NAMALWA (cell line): ENCODE results near the gene CCDC93.
"Not testable (repeated sequence)": the region's sequence is repeated elsewhere in the genome, so short reads cannot be mapped to it uniquely, and the experiment has no call there.

ENCODE experiments used
- DNase-seq: peaks from one replicate; pipeline ENCODE4 v3.0.0-alpha.2; 2015; ENCODE audit warnings: low spot score

Gene CCDC93

DNA sequence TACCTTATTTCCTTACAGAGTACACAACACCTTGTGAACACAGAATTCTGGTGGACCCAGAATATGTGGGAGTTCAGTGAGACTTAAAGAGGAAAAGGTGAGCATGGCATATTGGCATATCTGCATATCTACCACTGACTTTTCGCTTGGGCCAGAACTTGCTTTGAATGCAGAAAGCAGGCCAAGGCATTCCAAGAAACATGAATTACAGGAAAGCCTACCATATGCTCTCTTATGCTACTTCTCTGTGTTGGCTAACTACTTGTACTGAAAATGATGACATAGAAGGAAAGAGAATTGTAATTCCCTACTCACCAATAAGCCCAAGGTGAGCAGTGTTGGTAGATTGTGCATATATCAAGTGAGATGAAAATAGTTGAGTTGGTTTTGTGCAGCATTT, 31.4 kb upstream of the CCDC93 start:
- DNase-seq = no peak

GRCh38 chr2:118044854-118045253, 31.0 kb upstream of the CCDC93 start:
- DNase-seq = no peak

- DNase-seq = no peak
Measured at GRCh38 chr2:118044103-118044716, 30.3 kb upstream of the CCDC93 start.

DNA sequence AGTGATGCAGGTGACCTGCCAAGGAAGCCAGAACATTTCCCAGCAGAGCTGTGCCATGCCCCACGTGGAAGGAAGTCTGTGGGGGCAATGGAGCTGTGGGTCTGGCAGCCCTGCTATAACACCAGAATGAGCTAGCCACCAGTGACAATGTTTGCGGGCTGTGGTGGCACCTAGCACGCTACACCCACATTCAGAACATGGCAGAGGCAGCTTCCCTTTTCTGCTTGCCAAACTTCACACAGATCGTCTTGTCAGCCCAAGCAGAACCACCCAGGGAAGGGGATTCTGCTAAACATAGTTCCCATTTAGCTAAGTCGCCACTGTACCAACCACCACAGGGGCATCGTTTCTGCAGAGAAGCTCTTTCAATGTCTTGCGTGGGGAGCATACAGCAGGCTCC, 27.0 kb upstream of the CCDC93 start:
- no peak for DNase-seq

DNA sequence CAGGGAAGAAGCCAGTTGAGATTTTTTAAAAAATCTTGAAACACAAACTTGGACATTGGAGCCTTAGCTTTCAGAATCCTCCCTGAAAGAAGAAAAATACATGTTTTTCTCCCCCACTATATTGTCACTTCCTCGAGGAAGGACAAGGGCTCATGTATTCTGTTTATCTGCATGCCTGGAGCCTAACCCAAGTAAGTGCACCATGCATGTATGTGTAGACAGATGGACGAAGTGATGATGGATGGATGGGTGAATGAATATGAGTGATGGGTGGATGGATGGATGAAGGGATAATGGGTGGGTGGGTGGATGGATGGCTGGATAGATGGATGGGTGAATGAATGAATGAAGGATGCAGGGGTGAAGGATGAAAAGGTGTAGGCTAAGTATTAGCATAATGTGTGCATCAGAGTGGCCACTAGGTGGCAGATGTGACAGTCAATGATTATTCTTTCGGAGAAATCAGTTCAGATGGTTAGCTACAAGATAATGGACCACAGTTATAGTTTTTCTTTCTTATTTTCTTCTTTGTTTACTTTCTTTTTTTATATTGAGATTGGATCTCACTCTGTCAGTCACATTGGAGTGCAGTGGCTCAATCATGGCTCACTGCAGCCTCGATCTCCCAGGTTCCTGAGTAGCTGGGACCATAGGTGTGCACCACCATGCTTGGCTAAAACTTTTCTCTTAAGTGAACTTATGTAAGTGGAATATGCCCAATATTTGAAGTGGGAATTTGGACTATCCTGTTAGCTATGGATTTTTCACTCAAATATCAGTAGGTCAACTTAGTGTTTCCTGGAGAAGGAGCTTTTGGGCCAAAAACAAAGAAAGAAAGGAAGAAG, 18.5 kb upstream of the CCDC93 start:
- DNase-seq = peak; percentile 68

- no peak for DNase-seq
Measured at GRCh38 chr2:118031566-118031965, 17.7 kb upstream of the CCDC93 start.

DNA sequence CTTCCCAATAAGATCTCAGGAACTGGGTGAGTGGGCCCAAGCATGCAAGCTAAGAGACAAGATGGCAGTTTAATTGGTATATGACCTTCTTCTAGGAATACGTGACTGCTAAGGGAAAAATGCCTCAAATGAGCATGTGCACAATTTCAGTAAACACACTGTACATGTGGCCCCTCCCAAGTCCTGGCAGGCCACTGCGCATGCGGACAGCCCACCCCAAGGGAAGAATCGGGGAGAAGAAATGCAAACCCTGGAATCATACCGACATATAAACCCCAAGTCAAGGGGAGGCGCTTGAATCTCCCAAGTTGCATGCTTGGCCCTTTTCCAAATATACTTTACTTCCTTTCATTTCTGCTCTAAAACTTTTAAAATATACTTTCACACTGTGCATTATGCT, 15.2 kb upstream of the CCDC93 start:
- no peak for DNase-seq

- no peak for DNase-seq
Measured at GRCh38 chr2:118021356-118021755, 7.5 kb upstream of the CCDC93 start.

DNA sequence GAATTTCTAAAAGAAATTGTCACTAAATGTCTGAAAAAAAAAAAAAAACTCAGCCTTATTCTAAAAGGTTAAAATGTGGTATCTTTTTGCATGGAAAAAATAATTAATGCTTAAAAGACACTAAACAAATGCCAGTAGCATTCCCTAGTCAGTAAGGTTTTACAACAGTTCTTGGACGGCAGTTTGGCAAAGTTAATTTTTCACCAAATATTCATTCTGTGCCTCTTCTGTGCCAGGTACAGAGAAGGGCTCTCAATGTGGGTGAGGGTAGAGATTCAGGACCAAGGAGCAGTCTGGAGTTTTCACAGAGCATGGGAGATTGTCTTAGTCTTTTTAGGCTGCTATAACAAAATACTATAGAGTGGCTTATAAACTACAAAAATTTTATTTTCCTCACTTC, 6.0 kb upstream of the CCDC93 start:
- no peak for DNase-seq

GRCh38 chr2:118016911-118017310, 3.0 kb upstream of the CCDC93 start:
- DNase-seq = no peak

GRCh38 chr2:118015761-118016160, 1.9 kb upstream of the CCDC93 start:
- not testable (repeated sequence) for DNase-seq

DNA sequence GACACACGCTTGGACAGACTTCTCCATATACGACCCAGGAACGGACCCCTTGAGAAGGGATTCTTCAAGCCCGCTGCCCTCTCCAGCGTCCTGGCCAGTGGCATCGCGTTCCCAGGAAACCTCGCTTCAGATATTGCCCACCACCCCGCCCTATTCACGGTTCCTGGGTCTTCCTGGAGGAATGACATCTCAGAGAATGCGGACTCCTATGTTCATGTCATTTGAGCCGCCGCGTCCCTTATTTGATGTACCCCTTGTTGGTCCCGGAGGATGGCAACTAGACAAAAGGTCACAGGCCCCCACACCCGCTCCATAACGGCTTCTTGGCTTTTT, 588 bp upstream of the CCDC93 start:
- no peak for DNase-seq

DNA sequence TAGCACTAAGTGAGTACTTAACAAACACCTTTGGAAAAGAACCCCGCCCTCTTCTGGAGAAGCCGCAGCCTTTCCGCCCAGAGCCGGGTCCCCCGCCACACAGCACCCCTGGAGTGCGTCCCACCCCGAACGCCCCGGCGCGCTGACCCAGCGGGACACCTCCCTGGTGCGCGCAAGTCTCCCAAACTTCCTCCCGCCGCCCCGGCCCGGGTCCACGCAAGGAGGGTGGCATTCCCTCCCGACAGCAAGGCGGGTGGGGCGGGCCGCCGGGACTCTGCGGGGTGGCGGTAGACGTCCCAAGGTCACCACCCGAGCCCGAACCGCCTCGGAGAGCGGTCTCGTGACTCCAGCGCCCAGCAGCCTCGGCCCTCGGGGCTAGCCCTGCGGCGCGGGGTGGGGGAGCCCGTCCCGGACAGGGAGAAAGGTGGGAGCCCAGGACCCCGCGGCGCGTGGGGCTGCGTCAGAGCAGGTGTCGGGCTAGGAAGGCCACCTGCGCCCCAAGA, 598 bp downstream of the CCDC93 start:
- peak; percentile 39 for DNase-seq

GRCh38 chr2:118012778-118013177, 1.1 kb downstream of the CCDC93 start:
- DNase-seq = no peak

GRCh38 chr2:118010473-118010872, 3.4 kb downstream of the CCDC93 start:
- DNase-seq = no peak

- DNase-seq = no peak
Measured at GRCh38 chr2:118006861-118007260, 7.0 kb downstream of the CCDC93 start.

- DNase-seq = no peak
Measured at GRCh38 chr2:118006326-118006725, 7.5 kb downstream of the CCDC93 start.

- DNase-seq = peak; percentile 93
Measured at GRCh38 chr2:118003396-118003824, 10.5 kb downstream of the CCDC93 start.

DNA sequence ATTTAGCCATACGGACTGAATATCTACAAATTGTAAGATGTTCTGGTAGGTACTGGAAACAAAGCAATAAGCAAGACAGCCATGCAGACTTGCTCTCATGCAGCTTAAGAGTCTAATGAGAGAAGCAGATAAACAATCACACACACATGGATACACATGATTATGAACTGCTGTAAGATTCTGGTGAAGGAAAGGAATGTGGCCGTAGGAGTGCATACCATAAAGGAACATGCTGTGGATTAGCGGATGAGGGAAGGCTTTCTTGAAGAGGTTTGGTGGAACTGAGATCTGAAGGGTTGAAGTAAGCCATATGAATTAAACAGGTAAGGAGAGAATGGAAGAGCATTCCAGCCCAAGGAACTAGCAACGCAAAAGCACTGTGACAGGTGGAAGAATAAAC, 13.8 kb downstream of the CCDC93 start:
- no peak for DNase-seq

DNA sequence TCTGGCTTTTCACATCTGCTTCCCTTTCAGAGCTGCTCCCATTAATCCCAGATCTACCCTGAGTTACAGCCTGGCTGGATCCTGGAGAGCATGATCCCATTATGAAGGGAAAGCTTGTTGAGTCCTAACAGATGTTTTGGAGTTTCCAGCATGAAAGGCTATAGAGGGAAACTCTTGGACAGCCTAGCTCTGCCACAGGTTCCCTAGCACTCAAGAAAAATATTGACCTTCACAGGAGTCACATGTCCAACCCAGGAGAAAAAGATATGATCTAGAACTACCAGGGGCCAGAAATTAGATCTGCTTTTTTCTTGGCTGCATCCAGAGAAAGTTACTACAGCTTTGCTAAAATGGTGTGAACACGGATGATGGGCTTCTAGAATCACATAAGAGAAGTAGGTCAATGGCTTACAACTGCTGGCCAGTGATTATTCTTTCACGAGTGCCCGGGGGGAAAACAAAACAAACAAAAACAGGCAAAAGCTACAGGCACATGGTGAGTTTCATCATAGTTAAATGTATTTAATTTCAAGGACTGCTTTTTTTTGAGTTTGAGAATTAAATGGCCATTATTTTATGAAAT, 15.9 kb downstream of the CCDC93 start:
- DNase-seq = no peak

DNA sequence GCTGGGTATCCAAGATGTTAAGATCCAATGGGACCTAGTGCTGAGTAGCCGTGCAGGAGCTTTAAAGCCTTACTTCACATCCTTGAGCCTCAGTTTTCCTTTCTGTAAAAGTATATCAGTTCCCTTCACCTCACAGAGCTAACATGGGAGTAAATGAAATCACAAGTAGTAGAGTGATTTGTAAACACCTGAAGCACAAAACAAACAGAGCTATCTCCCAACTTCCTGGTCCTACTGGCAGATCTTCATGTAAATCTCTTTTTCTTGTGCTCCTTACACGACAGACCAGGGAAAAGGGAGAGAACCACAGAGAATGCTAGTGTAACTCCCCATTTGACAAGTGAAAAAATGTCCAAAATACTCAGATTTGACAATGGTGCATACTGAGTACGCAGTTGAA, 17.3 kb downstream of the CCDC93 start:
- DNase-seq = no peak

DNA sequence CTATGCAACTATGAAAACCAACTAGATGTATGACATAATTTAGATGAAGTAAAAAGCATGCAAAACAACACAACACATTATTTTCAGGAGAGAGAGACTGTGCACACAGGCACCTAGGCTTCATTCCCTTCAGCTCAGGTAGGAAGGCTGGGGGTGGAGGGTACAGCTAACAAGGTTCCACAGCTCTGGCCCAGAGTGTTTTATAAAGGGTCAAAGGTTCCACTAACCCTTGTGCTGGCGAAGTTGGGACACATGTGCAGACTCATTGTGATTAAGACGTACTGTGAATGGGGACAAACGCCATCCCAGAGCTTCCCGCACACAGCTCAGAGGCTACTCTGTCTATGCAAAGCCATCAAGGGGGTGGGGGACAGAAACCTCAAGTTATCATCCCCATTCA, 19.1 kb downstream of the CCDC93 start:
- no peak for DNase-seq

DNA sequence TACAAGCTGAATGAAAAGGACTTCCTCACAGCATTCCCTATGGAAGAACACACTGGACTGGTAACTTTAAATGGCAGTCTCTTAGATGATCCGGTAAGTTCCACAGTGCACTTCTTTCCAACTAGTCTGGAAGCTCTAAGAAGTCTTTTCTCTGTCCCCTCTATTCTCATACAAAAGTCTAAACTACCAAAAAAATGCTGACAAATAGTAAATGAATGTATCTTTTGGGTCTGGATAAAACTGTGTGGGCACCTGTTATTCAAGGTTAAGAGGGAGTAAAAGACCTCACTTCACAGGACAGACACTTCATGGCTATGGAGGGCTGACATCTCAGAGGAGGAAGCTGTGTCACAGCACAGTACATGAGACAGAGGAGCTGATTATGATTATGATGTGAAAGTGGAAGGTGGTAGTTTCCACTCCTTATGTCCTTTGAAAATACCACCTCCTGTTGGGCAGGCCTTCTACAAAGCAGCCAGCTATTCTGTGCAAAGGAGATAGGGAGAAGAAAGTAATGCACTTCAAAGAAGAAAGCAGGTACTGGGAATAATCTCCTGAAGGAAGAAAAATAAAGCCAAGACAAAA, 23.9 kb downstream of the CCDC93 start:
- DNase-seq = no peak
